OCI-LY3 (cell line): ENCODE results near the gene RPL32.

Experiments
- H2AFZ ChIP-seq: fragments of 200-600, 300-600 bp; shearing (Covaris generic); 2 replicates; pipeline ENCODE4 v1.6.0; 2014; ENCODE audit warnings: antibody characterized with exemption, low read depth, low read length
- H3K27ac ChIP-seq: fragments of 200-600, 300-600 bp; sonication (generic); 2 replicates; pipeline ENCODE4 v1.5.1; 2014; ENCODE audit warnings: mild to moderate bottlenecking, low read length, moderate library complexity, mixed read lengths
- H3K27me3 ChIP-seq: fragments of 200-600, 300-600 bp; sonication (generic); 2 replicates; pipeline ENCODE4 v1.6.1; 2014; ENCODE audit warnings: low read depth, low read length, mixed read lengths
- H3K36me3 ChIP-seq: fragments of 200-600, 300-600 bp; sonication (generic); replicated peaks from 2 replicates; pipeline ENCODE3; 2014; ENCODE audit warnings: low read depth, low read length, mixed read lengths
- H3K4me1 ChIP-seq: fragments of 300-600, 200-600 bp; sonication (generic); 2 replicates; pipeline ENCODE4 v1.6.1; 2014; ENCODE audit warnings: low read length, mixed read lengths
- H3K4me2 ChIP-seq: fragments of 200-600, 300-600 bp; sonication (generic); 2 replicates; pipeline ENCODE4 v1.6.1; 2014; ENCODE audit warnings: low read length, mixed read lengths
- H3K4me3 ChIP-seq: fragments of 300-600, 200-600 bp; sonication (generic); 2 replicates; pipeline ENCODE4 v1.5.1; 2014; ENCODE audit warnings: antibody characterized with exemption, mild to moderate bottlenecking, low read length, moderate library complexity
- H3K79me2 ChIP-seq: fragments of 300-600, 200-600 bp; shearing (Covaris generic); 2 replicates; pipeline ENCODE4 v1.6.1; 2014; ENCODE audit warnings: mild to moderate bottlenecking, low read length, mixed read lengths
- H3K9ac ChIP-seq: fragments of 300-600, 200-600 bp; shearing (Covaris generic); 2 replicates; pipeline ENCODE4 v1.6.0; 2014; ENCODE audit warnings: mild to moderate bottlenecking, low read length, moderate library complexity
- H3K9me3 ChIP-seq: fragments of 200-600, 300-600 bp; shearing (Covaris generic); 2 replicates; pipeline ENCODE4 v1.6.1; 2014; ENCODE audit warnings: low read length, mixed read lengths; ENCODE audit not compliant: insufficient read depth
- H4K20me1 ChIP-seq: fragments of 200-600, 300-600 bp; sonication (generic); 2 replicates; pipeline ENCODE4 v1.6.1; 2016; ENCODE audit warnings: low read length, mixed read lengths; ENCODE audit not compliant: insufficient read depth
- CTCF ChIP-seq: fragments of 200-600, 300-600 bp; sonication (generic); IDR thresholded peaks from 2 replicates; pipeline ENCODE4 v1.5.1; 2014; ENCODE audit warnings: antibody characterized with exemption, low read length, low read depth
- EZH2phosphoT487 ChIP-seq: fragments of 200-600 bp; shearing (Covaris generic); IDR thresholded peaks from 2 replicates; pipeline ENCODE4 v1.6.1; 2018; ENCODE audit warnings: antibody characterized with exemption, mixed run types, low read depth

The RPL32 gene

DNA sequence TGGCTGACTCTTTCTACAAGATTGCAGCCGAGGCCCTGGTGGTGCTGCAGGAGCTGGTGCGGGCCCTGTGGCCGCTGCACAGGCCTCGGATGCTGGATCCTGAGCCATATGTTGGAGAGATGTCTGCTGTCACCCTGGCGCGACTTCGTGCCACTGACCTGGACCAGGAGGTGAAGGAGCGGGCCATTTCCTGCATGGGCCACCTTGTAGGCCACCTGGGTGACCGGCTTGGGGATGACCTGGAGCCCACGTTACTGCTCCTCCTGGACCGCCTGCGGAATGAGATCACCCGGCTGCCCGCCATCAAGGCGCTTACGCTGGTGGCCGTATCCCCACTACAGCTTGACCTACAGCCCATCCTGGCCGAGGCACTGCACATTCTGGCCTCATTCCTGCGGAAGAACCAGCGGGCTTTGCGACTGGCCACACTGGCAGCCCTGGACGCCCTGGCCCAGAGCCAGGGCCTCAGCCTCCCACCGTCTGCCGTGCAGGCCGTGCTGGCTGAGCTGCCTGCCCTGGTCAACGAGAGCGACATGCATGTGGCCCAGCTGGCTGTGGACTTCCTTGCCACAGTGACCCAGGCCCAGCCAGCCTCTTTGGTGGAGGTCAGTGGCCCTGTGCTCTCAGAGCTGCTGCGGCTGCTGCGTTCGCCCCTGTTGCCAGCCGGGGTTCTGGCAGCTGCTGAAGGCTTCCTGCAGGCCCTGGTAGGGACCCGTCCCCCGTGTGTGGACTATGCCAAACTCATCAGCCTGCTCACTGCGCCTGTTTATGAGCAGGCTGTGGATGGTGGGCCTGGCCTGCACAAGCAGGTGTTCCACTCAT is 24.6 kb downstream of the RPL32 start:
- Histone ChIP-seq H3K36me3 (no peaks in the 10 kb centered on the region), H2AFZ (no peak overlapping the region), H3K4me1 (peaks cover 10% of the 10 kb centered on the region), H3K27me3 (no peaks in the 10 kb centered on the region), H4K20me1 (no peaks in the 10 kb centered on the region), H3K9ac (no peak overlapping the region), H3K9me3 (no peaks in the 10 kb centered on the region), H3K79me2 (no peaks in the 10 kb centered on the region), H3K4me3 (no peak overlapping the region), H3K4me2 (no peak overlapping the region), H3K27ac (no peak overlapping the region)
- TF ChIP-seq CTCF (no peak), EZH2phosphoT487 (no peak)

GRCh38 chr3:12815719-12816118 is 25.6 kb downstream of the RPL32 start:
- no peak overlapping the region for H3K4me2 ChIP-seq
- H3K79me2 ChIP-seq: no peaks in the 10 kb centered on the region
- TF ChIP-seq CTCF: no peak
- TF ChIP-seq EZH2phosphoT487: no peak
- H3K27me3 ChIP-seq: no peaks in the 10 kb centered on the region
- no peak overlapping the region for H3K27ac ChIP-seq
- no peaks in the 10 kb centered on the region for H3K9me3 ChIP-seq
- no peak overlapping the region for H3K4me3 ChIP-seq
- no peak overlapping the region for H3K9ac ChIP-seq
- H3K4me1 ChIP-seq: peaks cover 13% of the 10 kb centered on the region
- H2AFZ ChIP-seq: no peak overlapping the region
- H3K36me3 ChIP-seq: no peaks in the 10 kb centered on the region
- H4K20me1 ChIP-seq: no peaks in the 10 kb centered on the region

DNA sequence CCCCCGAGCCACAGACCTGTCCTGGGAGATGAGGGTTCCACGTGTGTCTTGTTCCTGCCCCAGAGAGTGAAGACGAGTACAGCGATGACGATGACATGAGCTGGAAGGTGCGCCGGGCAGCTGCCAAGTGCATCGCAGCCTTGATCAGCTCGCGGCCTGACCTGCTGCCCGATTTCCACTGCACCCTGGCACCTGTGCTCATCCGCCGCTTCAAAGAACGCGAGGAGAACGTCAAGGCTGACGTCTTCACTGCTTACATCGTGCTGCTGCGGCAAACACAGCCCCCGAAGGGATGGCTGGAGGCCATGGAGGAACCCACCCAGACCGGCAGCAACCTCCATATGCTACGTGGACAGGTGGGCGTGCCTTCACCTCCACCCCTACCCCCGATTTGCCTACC is 26.3 kb downstream of the RPL32 start:
- Histone ChIP-seq H3K36me3 (no peaks in the 10 kb centered on the region), H3K27ac (no peak overlapping the region), H3K9ac (no peak overlapping the region), H3K27me3 (no peaks in the 10 kb centered on the region), H3K4me1 (peaks cover 16% of the 10 kb centered on the region), H4K20me1 (no peaks in the 10 kb centered on the region), H3K4me3 (no peak overlapping the region), H3K9me3 (no peaks in the 10 kb centered on the region), H3K4me2 (no peak overlapping the region), H2AFZ (no peak overlapping the region), H3K79me2 (no peaks in the 10 kb centered on the region)
- TF ChIP-seq EZH2phosphoT487 (no peak), CTCF (no peak)

- no peaks in the 10 kb centered on the region for H3K36me3 ChIP-seq
- H3K9ac ChIP-seq: no peak overlapping the region
- H3K4me3 ChIP-seq: no peak overlapping the region
- no peaks in the 10 kb centered on the region for H4K20me1 ChIP-seq
- no peak overlapping the region for H3K4me2 ChIP-seq
- no peaks in the 10 kb centered on the region for H3K79me2 ChIP-seq
- H3K4me1 ChIP-seq: peaks cover 14% of the 10 kb centered on the region
- no peak overlapping the region for H2AFZ ChIP-seq
- peaks cover 6% of the 10 kb centered on the region; the same call in 1 of the 2 replicates for H3K27me3 ChIP-seq
- TF ChIP-seq EZH2phosphoT487: no peak
- H3K27ac ChIP-seq: no peak overlapping the region
- H3K9me3 ChIP-seq: no peaks in the 10 kb centered on the region
Observed at GRCh38 chr3:12813967-12814366, 27.4 kb downstream of the RPL32 start.
